Measurements from ENCODE around the gene ATP8B3. TPM values are rescaled to one million over a fixed set of nuclear protein-coding genes. Genes with fewer than 3 reads are reported as not detected.

The ATP8B3 gene
- total RNA-seq = 1.3 and 3.0 TPM in 2 replicates
- 2.3 and 3.5 TPM in 2 replicates for polyA plus RNA-seq
- 2.2 and 2.6 TPM in 2 replicates for polyA plus RNA-seq (2012)
- 3.9 and 6.0 TPM in 2 replicates for polyA minus RNA-seq (ENCODE audit: low replicate concordance)

GRCh38 chr19:1811942-1812425 is at the start of gene ATP8B3:
Gene ATP8B3 (minus strand): TSS chr19:1812276. CDS start chr19:1811736, 540 bp downstream.
- Histone ChIP-seq H3K9me3 (ENCODE audit: control insufficient read depth, insufficient read depth, low read depth, low read length) (no peaks in the 10 kb centered on the region), H2AFZ (ENCODE audit: low read length) (peak within 1 kb of the TSS; percentile 85), H4K20me1 (ENCODE audit: control insufficient read depth, extremely low read depth, insufficient read depth, low read length) (no peaks in the 10 kb centered on the region), H3K4me1 (ENCODE audit: control insufficient read depth, extremely low read depth, insufficient read depth, low read length) (peaks cover 2% of the 10 kb centered on the region), H3K4me2 (ENCODE audit: extremely low read depth, insufficient read depth, low read length) (peak within 1 kb of the TSS; percentile 98), H3K27me3 (ENCODE audit: control insufficient read depth, insufficient read depth, low read length) (no peaks in the 10 kb centered on the region), H3K27ac (ENCODE audit: insufficient read depth, low read length) (peak within 1 kb of the TSS; percentile 73), H3K4me3 (replicated peaks in 1 of 4; ENCODE audit: control extremely low read depth in 1 of 4, insufficient read depth in 1 of 4, low read depth in 3 of 4, low read length in 4 of 4) (peak within 1 kb of the TSS; percentile 44 to 67 (median 52)), H3K9ac (ENCODE audit: insufficient read depth, low read length) (peak within 1 kb of the TSS; percentile 53), H3K79me2 (ENCODE audit: control insufficient read depth, insufficient read depth, low read length) (no peaks in the 10 kb centered on the region), H3K36me3 (ENCODE audit: control insufficient read depth, insufficient read depth, low read length) (peaks cover 12% of the 10 kb centered on the region)
- TF ChIP-seq EZH2 (IDR thresholded peaks at IDR 0.05; ENCODE audit: low read length, missing control alignments) (no peak), CTCF (conservative IDR thresholded peaks at IDR 0.05 in 1 of 2, IDR thresholded peaks at IDR 0.05 in 1 of 2; ENCODE audit: low read depth in 1 of 2, low read length in 2 of 2) (no peak)
- no peak for DNase-seq (ENCODE audit: low read depth in 2 of 2)

GRCh38 chr19:1861599-1862031 is 49.5 kb upstream of the ATP8B3 start:
- peaks cover 28% of the 10 kb centered on the region for H3K4me1 ChIP-seq (ENCODE audit: control insufficient read depth, extremely low read depth, insufficient read depth, low read length)
- peaks cover 60% of the 10 kb centered on the region for H3K79me2 ChIP-seq (ENCODE audit: control insufficient read depth, insufficient read depth, low read length)
- peak overlapping the region; percentile 97 for H3K4me2 ChIP-seq (ENCODE audit: extremely low read depth, insufficient read depth, low read length)
- peak overlapping the region; percentile 67 to 92 (median 84) for H3K4me3 ChIP-seq (replicated peaks in 1 of 4; ENCODE audit: control extremely low read depth in 1 of 4, insufficient read depth in 1 of 4, low read depth in 3 of 4, low read length in 4 of 4)
- peak overlapping the region; percentile 8 for H3K9ac ChIP-seq (ENCODE audit: insufficient read depth, low read length)
- H3K9me3 ChIP-seq (ENCODE audit: control insufficient read depth, insufficient read depth, low read depth, low read length) = no peaks in the 10 kb centered on the region
- no peaks in the 10 kb centered on the region for H3K27me3 ChIP-seq (ENCODE audit: control insufficient read depth, insufficient read depth, low read length)
- H3K27ac ChIP-seq (ENCODE audit: insufficient read depth, low read length) = peak overlapping the region; percentile 72
- no peak overlapping the region for H2AFZ ChIP-seq (ENCODE audit: low read length)
- no peaks in the 10 kb centered on the region for H4K20me1 ChIP-seq (ENCODE audit: control insufficient read depth, extremely low read depth, insufficient read depth, low read length)
- no peak for DNase-seq (ENCODE audit: low read depth in 2 of 2)
- no peaks in the 10 kb centered on the region for H3K36me3 ChIP-seq (ENCODE audit: control insufficient read depth, insufficient read depth, low read length)
- TF ChIP-seq EZH2 (IDR thresholded peaks at IDR 0.05; ENCODE audit: low read length, missing control alignments) (no peak), CTCF (conservative IDR thresholded peaks at IDR 0.05 in 1 of 2, IDR thresholded peaks at IDR 0.05 in 1 of 2; ENCODE audit: low read depth in 1 of 2, low read length in 2 of 2) (no peak)

GRCh38 chr19:1860821-1861598 is 48.9 kb upstream of the ATP8B3 start:
- Histone ChIP-seq H2AFZ (ENCODE audit: low read length) (no peak overlapping the region), H3K9me3 (ENCODE audit: control insufficient read depth, insufficient read depth, low read depth, low read length) (no peaks in the 10 kb centered on the region), H3K9ac (ENCODE audit: insufficient read depth, low read length) (peak overlapping the region; percentile 26), H3K79me2 (ENCODE audit: control insufficient read depth, insufficient read depth, low read length) (peaks cover 66% of the 10 kb centered on the region), H4K20me1 (ENCODE audit: control insufficient read depth, extremely low read depth, insufficient read depth, low read length) (no peaks in the 10 kb centered on the region), H3K4me3 (replicated peaks in 1 of 4; ENCODE audit: control extremely low read depth in 1 of 4, insufficient read depth in 1 of 4, low read depth in 3 of 4, low read length in 4 of 4) (peak overlapping the region; percentile 67 to 92 (median 84)), H3K27ac (ENCODE audit: insufficient read depth, low read length) (peak overlapping the region; percentile 72), H3K4me1 (ENCODE audit: control insufficient read depth, extremely low read depth, insufficient read depth, low read length) (peaks cover 34% of the 10 kb centered on the region), H3K4me2 (ENCODE audit: extremely low read depth, insufficient read depth, low read length) (peak overlapping the region; percentile 97), H3K27me3 (ENCODE audit: control insufficient read depth, insufficient read depth, low read length) (no peaks in the 10 kb centered on the region), H3K36me3 (ENCODE audit: control insufficient read depth, insufficient read depth, low read length) (no peaks in the 10 kb centered on the region)
- no peak for DNase-seq (ENCODE audit: low read depth in 2 of 2)
- TF ChIP-seq EZH2 (IDR thresholded peaks at IDR 0.05; ENCODE audit: low read length, missing control alignments) (no peak), CTCF (conservative IDR thresholded peaks at IDR 0.05 in 1 of 2, IDR thresholded peaks at IDR 0.05 in 1 of 2; ENCODE audit: low read depth in 1 of 2, low read length in 2 of 2) (no peak)

Measured in fibroblast of lung (primary cell).